Measurements from ENCODE around the gene PRKN.

DNA sequence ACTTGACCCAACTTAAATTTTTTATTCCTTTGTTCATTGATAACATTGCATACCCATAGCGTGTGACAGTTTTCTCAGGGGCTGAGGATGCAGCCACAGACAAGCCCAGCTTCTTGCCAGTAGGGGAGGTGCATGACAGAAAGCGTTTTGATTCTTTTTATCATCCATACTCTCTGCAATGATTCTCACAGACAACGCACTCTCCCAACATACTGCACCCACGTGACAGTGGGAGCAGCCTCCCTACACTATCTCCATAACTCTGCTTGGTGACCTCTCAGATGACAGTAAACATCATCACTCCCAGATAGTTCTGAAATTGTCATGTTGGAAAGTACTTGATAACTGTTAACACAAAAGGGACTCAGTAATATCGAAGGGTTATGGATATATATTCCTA is 972.5 kb downstream of the PRKN start:
- TF ChIP-seq, protein P1, sequence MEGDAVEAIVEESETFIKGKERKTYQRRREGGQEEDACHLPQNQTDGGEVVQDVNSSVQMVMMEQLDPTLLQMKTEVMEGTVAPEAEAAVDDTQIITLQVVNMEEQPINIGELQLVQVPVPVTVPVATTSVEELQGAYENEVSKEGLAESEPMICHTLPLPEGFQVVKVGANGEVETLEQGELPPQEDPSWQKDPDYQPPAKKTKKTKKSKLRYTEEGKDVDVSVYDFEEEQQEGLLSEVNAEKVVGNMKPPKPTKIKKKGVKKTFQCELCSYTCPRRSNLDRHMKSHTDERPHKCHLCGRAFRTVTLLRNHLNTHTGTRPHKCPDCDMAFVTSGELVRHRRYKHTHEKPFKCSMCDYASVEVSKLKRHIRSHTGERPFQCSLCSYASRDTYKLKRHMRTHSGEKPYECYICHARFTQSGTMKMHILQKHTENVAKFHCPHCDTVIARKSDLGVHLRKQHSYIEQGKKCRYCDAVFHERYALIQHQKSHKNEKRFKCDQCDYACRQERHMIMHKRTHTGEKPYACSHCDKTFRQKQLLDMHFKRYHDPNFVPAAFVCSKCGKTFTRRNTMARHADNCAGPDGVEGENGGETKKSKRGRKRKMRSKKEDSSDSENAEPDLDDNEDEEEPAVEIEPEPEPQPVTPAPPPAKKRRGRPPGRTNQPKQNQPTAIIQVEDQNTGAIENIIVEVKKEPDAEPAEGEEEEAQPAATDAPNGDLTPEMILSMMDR (IDR thresholded peaks at IDR 0.05), result no peak
- TF ChIP-seq POLR2A (IDR thresholded peaks at IDR 0.05), result no peak
